Measurements from ENCODE around the gene VAV2.

DNA sequence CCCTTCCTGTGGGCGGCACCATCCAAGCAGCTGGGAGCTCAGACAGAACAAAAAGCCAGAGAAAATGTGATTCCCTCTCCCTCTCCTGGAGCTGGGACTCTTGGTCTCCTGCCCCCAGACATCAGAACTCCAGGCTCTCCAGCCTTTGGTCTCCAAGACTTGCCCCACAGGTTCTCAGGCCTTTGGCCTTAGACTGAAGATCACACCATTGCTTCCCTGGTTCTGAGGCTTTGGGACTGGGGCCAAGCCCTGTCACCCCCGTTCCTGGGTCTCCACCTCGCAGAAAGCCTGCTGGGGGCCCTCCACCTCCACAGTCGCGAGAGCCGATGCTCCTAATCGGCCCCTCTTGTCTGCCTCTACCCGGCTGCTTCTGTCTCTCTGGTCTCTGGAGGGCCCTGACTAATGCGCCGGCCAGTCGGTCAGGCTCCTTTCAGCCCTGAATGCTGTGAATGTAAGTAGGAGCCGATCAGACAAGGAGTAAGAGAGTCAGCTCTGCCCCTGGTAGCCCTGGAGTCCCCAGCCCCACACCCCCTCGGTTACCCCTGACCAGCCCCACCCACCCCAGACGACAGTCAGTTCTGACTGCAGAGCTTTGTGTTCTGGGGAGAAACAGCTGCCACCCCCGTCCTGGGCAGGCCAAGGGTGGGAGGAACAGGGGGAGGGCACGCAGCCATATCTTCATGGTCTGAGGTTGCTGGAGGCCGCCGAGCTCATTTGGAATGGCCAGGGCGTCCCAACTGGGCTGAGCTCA is 57.5 kb downstream of the VAV2 start:
- TF ChIP-seq, protein P1, sequence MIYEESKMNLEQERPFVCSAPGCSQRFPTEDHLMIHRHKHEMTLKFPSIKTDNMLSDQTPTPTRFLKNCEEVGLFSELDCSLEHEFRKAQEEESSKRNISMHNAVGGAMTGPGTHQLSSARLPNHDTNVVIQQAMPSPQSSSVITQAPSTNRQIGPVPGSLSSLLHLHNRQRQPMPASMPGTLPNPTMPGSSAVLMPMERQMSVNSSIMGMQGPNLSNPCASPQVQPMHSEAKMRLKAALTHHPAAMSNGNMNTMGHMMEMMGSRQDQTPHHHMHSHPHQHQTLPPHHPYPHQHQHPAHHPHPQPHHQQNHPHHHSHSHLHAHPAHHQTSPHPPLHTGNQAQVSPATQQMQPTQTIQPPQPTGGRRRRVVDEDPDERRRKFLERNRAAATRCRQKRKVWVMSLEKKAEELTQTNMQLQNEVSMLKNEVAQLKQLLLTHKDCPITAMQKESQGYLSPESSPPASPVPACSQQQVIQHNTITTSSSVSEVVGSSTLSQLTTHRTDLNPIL (CRISPR knock-in tag; IDR thresholded peaks at IDR 0.05; ENCODE audit: low read depth): no peak
- TF ChIP-seq ZNF565 (CRISPR knock-in tag; conservative IDR thresholded peaks at IDR 0.05; ENCODE audit: low read depth) (no peak), ISL1 (CRISPR knock-in tag; IDR thresholded peaks at IDR 0.05) (no peak), TCF4 (CRISPR knock-in tag; IDR thresholded peaks at IDR 0.05; ENCODE audit: borderline replicate concordance) (no peak)
- TF ChIP-seq, protein P2, sequence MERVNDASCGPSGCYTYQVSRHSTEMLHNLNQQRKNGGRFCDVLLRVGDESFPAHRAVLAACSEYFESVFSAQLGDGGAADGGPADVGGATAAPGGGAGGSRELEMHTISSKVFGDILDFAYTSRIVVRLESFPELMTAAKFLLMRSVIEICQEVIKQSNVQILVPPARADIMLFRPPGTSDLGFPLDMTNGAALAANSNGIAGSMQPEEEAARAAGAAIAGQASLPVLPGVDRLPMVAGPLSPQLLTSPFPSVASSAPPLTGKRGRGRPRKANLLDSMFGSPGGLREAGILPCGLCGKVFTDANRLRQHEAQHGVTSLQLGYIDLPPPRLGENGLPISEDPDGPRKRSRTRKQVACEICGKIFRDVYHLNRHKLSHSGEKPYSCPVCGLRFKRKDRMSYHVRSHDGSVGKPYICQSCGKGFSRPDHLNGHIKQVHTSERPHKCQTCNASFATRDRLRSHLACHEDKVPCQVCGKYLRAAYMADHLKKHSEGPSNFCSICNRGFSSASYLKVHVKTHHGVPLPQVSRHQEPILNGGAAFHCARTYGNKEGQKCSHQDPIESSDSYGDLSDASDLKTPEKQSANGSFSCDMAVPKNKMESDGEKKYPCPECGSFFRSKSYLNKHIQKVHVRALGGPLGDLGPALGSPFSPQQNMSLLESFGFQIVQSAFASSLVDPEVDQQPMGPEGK (CRISPR knock-in tag; IDR thresholded peaks at IDR 0.05; ENCODE audit: borderline replicate concordance): no peak
